GM18498 (cell line): Measurements from ENCODE around the gene FRMD8.
"Not testable (repeated sequence)": the region's sequence is repeated elsewhere in the genome, so short reads cannot be mapped to it uniquely, and the experiment has no call there.

Experiments used
- ATAC-seq: cut with Tn5 transposase; IDR thresholded peaks from one replicate; pipeline ENCODE4 v1.9.1; 2021; ENCODE audit warnings: mild to moderate bottlenecking, moderate library complexity; ENCODE audit not compliant: unreplicated experiment

The FRMD8 gene

GRCh38 chr11:65411681-65412070, 25.2 kb downstream of the FRMD8 start:
- ATAC-seq: no peak

GRCh38 chr11:65412271-65413076, 26.0 kb downstream of the FRMD8 start:
- ATAC-seq: no peak

GRCh38 chr11:65413077-65413664, 26.7 kb downstream of the FRMD8 start:
- ATAC-seq: not testable (repeated sequence)

- ATAC-seq: no peak
Observed at GRCh38 chr11:65414776-65415498, 28.5 kb downstream of the FRMD8 start.

- no peak for ATAC-seq
Observed at GRCh38 chr11:65415499-65416340, 29.3 kb downstream of the FRMD8 start.

GRCh38 chr11:65416341-65416824, 29.9 kb downstream of the FRMD8 start:
- ATAC-seq: peak; percentile 34

- no peak for ATAC-seq
Observed at GRCh38 chr11:65416841-65417701, 30.6 kb downstream of the FRMD8 start.

GRCh38 chr11:65417702-65418430, 31.4 kb downstream of the FRMD8 start:
- ATAC-seq: no peak

- no peak for ATAC-seq
Observed at GRCh38 chr11:65418431-65418680, 31.9 kb downstream of the FRMD8 start.

- peak; percentile 41 for ATAC-seq
Observed at GRCh38 chr11:65418681-65419459, 32.4 kb downstream of the FRMD8 start.

GRCh38 chr11:65419460-65419771, 33.0 kb downstream of the FRMD8 start:
- no peak for ATAC-seq

- ATAC-seq: no peak
Observed at GRCh38 chr11:65419772-65420481, 33.5 kb downstream of the FRMD8 start.

GRCh38 chr11:65420506-65420905, 34.1 kb downstream of the FRMD8 start:
- ATAC-seq: no peak

GRCh38 chr11:65420979-65421793, 34.7 kb downstream of the FRMD8 start:
- ATAC-seq: peak; percentile 17

- peak; percentile 24 for ATAC-seq
Observed at GRCh38 chr11:65421794-65422632, 35.6 kb downstream of the FRMD8 start.
